Tibial nerve (tissue), 4 donors: ENCODE results near the gene AQP3. TPM values are rescaled to one million over a fixed set of nuclear protein-coding genes. Genes with fewer than 3 reads are reported as not detected.

Experiments used
- DNase-seq, 2 donors: peaks; one replicate each; pipeline ENCODE4 v3.0.0-alpha.2; 2019; ENCODE audit warnings: low spot score in 2 of 2
- H3K27ac ChIP-seq, 4 donors: fragments of 200-600 bp; sonication (generic) in 3 of 4; one replicate each; pipeline ENCODE4 v1.5.1; 2017 to 2019; ENCODE audit warnings: mild to moderate bottlenecking in 1 of 4
- H3K27me3 ChIP-seq, 2 donors: fragments of 200-600 bp; sonication (generic) in 1 of 2; one replicate each; pipeline versions ENCODE4 v1.5.1 to v1.6.0; 2017 to 2019
- H3K36me3 ChIP-seq, 3 donors: fragments of 200-600 bp; sonication (generic); one replicate each; pipeline ENCODE4 v1.5.1; 2018 to 2019
- H3K4me1 ChIP-seq, 4 donors: fragments of 200-600 bp; sonication (generic) in 3 of 4; one replicate each; pipeline ENCODE4 v1.5.1; 2017 to 2019
- H3K4me3 ChIP-seq, 4 donors: fragments of 200-600 bp; sonication (generic) in 3 of 4; one replicate each; pipeline ENCODE4 v1.5.1; 2017 to 2019; ENCODE audit warnings: mild to moderate bottlenecking in 1 of 4, moderate library complexity in 1 of 4
- H3K9me3 ChIP-seq, 4 donors: fragments of 200-600 bp; sonication (generic) in 3 of 4; one replicate each; pipeline ENCODE4 v1.5.1; 2017 to 2019
- EP300 ChIP-seq, 2 donors: sonication (generic); formaldehyde crosslinking; IDR thresholded peaks; one replicate each; pipeline ENCODE4 v1.6.1; 2017; ENCODE audit warnings: antibody characterized with exemption in 2 of 2, mild to moderate bottlenecking in 1 of 2
- POLR2A ChIP-seq, 2 donors: fragments of 450-650 bp; IDR thresholded peaks; one replicate each; pipeline ENCODE4 v1.6.1; 2017; ENCODE audit warnings: antibody characterized with exemption in 2 of 2, mild to moderate bottlenecking in 2 of 2, moderate library complexity in 2 of 2
- WGBS, 2 donors: methylation state at CpG; one replicate each; pipeline ENCODE4 v1.1.5; 2018; 5-methylcytosine and 5-hydroxymethylcytosine counted together
- total RNA-seq, 4 donors: library from RNA; depleted of rRNA; stranded (reverse); fragments of >200 nt; gene quantifications; one replicate each; pipeline ENCODE4 v1.1.0, GENCODE V29; 2016
- TF ChIP-seq, protein P1 (sequence below), 5 experiments: fragments of 200-600 bp in 3 of 5; fragments of 450-650 bp in 2 of 5; sonication (generic) in 3 of 5; IDR thresholded peaks; one replicate each; pipeline ENCODE4 v1.5.1; 2016 to 2019; ENCODE audit warnings: antibody characterized with exemption in 5 of 5, mild to moderate bottlenecking in 3 of 5, moderate library complexity in 2 of 5

The AQP3 gene
- total RNA-seq, 4 donors from 2014 or later: 41.1 to 200 (median 96.8) TPM

DNA sequence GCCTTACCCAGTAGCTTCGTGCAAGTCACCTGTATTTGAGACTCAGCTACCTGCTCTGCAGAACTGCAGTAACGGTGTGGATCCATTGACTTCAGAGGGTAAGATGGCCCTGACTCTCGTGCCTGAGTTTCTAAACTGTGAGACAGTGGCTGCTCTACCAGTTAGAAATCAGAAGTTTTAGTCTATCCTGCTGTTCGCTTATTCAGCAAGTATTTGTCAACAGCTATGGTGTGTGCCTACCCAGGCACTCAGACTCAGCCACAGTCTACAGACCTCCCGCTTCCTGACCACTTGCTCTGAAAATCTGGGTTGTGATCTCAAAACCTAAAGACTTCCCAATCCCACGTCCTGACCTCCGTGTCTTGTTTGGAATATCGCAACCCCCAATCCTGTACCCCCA is 13.5 kb downstream of the AQP3 start:
- H3K27ac ChIP-seq: no peak overlapping the region
- no peak for DNase-seq
- H3K9me3 ChIP-seq: no peaks in the 10 kb centered on the region
- peaks cover 0 to 7% (median 0%) of the 10 kb centered on the region in 4 donors for H3K4me1 ChIP-seq
- H3K27me3 ChIP-seq: no peaks in the 10 kb centered on the region
- no peak for TF ChIP-seq EP300 (IDR thresholded peaks at IDR 0.05)
- TF ChIP-seq, protein P1, sequence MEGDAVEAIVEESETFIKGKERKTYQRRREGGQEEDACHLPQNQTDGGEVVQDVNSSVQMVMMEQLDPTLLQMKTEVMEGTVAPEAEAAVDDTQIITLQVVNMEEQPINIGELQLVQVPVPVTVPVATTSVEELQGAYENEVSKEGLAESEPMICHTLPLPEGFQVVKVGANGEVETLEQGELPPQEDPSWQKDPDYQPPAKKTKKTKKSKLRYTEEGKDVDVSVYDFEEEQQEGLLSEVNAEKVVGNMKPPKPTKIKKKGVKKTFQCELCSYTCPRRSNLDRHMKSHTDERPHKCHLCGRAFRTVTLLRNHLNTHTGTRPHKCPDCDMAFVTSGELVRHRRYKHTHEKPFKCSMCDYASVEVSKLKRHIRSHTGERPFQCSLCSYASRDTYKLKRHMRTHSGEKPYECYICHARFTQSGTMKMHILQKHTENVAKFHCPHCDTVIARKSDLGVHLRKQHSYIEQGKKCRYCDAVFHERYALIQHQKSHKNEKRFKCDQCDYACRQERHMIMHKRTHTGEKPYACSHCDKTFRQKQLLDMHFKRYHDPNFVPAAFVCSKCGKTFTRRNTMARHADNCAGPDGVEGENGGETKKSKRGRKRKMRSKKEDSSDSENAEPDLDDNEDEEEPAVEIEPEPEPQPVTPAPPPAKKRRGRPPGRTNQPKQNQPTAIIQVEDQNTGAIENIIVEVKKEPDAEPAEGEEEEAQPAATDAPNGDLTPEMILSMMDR (IDR thresholded peaks at IDR 0.05): no peak
- TF ChIP-seq POLR2A (IDR thresholded peaks at IDR 0.05): no peak
- H3K36me3 ChIP-seq: no peaks in the 10 kb centered on the region
- WGBS, 2 donors: 87 to 88% methylated on average over 8 of the region's 8 CpGs
- H3K4me3 ChIP-seq: no peak overlapping the region

DNA sequence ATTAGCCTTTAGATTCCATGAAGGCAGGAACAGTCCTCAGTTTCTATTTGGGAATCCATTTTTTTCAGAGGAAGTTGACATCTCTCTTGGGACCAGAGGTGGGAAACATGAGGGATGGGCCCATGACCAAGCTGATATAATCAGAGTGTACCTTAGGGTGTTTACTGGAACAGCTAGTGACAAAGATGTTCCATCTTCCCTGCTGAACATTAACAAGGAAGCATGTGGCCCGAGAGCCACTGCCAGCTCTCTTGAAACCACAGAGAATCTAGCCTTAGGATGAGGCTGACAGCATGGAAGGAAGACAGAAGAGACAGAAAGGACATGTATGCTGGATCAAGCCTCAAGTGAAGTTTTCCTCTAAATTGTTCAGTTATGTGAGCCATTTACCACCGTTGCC is 16.0 kb downstream of the AQP3 start:
- no peak overlapping the region for H3K4me3 ChIP-seq
- 81 to 82% methylated on average over 2 of the region's 2 CpGs for WGBS, 2 donors
- no peaks in the 10 kb centered on the region for H3K27me3 ChIP-seq
- peaks cover 0 to 4% (median 0%) of the 10 kb centered on the region in 4 donors for H3K4me1 ChIP-seq
- H3K27ac ChIP-seq: no peak overlapping the region
- no peaks in the 10 kb centered on the region for H3K9me3 ChIP-seq
- DNase-seq: no peak
- no peaks in the 10 kb centered on the region for H3K36me3 ChIP-seq
- TF ChIP-seq, protein P1 (IDR thresholded peaks at IDR 0.05): no peak
- no peak for TF ChIP-seq EP300 (IDR thresholded peaks at IDR 0.05)
- TF ChIP-seq POLR2A (IDR thresholded peaks at IDR 0.05): no peak

DNA sequence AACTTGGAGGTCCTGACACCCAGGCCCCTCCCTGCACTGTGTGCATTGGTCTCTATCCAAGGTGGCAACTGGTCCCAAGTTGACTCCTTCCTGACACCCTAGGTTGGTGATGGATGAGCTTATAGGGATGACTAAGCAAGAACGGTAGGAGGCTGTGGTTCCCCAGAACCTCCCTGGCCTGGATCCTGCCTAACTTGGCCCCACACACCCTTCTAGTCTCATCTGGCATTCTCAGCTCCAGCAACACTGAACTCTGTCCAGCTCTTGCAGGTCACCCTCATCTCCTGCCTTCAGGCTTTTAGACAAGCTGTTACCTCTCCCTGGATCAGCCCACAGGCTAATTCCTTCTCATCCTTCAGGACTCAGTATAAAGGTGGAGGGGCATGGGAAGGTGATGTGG is 16.5 kb downstream of the AQP3 start:
- no peak for DNase-seq
- Histone ChIP-seq H3K36me3 (no peaks in the 10 kb centered on the region), H3K27me3 (no peaks in the 10 kb centered on the region), H3K9me3 (no peaks in the 10 kb centered on the region), H3K4me3 (no peak overlapping the region), H3K4me1 (no peaks in the 10 kb centered on the region), H3K27ac (no peak overlapping the region)
- TF ChIP-seq EP300 (IDR thresholded peaks at IDR 0.05) (no peak), POLR2A (IDR thresholded peaks at IDR 0.05) (no peak)
- TF ChIP-seq, protein P1 (IDR thresholded peaks at IDR 0.05): no peak
- 45 to 50% methylated on average over 1 of the region's 1 CpG for WGBS, 2 donors

DNA sequence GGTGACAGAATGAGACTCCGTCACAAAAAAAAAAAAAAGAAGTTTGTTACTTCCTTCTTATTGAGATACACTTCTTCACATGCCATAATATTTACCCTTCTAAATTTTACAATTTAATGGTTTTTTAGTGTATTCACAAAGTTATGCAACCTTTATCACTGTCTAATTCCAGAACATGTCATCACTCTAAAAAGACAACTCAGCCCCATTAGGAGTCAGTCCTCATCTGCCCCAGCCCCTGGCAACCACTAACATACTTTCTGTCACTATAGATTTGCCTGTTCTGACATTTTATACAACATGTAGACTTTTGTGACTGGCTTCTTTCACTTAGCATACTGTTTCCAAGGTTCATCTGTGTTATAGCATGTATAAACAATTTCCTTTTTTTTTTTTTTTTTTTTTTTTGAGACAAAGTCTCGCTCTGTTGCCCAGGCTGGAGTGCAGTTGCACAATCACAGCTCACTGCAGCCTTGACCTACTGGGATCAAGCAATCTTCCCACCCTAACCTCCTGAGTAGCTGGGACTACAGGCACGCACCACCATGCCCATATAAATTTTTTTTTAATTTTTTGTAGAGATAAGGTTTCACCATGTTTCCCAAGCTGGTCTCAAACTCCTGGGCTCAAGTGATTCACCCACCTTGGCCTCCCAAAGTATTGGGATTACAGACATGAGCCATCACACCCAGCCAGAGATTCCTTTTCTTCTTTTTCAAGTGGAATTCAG is 18.0 kb downstream of the AQP3 start:
- no peak for DNase-seq
- H3K4me3 ChIP-seq: no peak overlapping the region
- H3K36me3 ChIP-seq: no peaks in the 10 kb centered on the region
- H3K4me1 ChIP-seq: no peaks in the 10 kb centered on the region
- no peaks in the 10 kb centered on the region for H3K27me3 ChIP-seq
- TF ChIP-seq POLR2A (IDR thresholded peaks at IDR 0.05) (no peak), EP300 (IDR thresholded peaks at IDR 0.05) (no peak)
- TF ChIP-seq, protein P1 (IDR thresholded peaks at IDR 0.05): no peak
- WGBS, 2 donors: 82 to 84% methylated on average over 3 of the region's 3 CpGs
- H3K9me3 ChIP-seq: no peaks in the 10 kb centered on the region
- H3K27ac ChIP-seq: no peak overlapping the region

DNA sequence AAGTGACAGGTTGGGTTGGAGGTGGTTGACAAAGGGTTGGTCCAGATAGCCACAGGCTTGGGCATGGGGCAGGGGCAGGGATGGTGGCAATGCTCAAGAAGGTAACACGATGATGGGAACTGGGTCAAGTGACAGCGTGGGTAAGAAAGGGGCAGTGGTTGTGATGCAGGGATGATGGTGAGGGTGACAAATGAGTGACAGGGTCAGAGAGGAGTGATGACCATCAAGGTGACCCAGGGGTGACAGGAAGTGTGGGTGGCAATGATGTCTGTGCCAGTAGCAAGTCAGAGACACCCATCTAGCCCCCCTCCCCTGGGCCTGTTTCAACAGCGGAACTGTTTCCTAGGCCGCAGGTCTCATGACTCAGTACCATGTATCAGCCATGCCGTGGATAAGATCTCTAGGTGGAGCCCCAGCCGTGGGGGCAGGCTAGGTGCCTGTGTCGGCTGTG is 20.5 kb downstream of the AQP3 start:
- no peaks in the 10 kb centered on the region for H3K27me3 ChIP-seq
- TF ChIP-seq, protein P1 (IDR thresholded peaks at IDR 0.05): no peak
- TF ChIP-seq POLR2A (IDR thresholded peaks at IDR 0.05) (no peak), EP300 (IDR thresholded peaks at IDR 0.05) (no peak)
- 85 to 87% methylated on average over 7 of the region's 7 CpGs for WGBS, 2 donors
- no peak overlapping the region for H3K4me3 ChIP-seq
- H3K27ac ChIP-seq: no peak overlapping the region
- no peaks in the 10 kb centered on the region for H3K9me3 ChIP-seq
- no peaks in the 10 kb centered on the region for H3K36me3 ChIP-seq
- no peaks in the 10 kb centered on the region for H3K4me1 ChIP-seq
- DNase-seq: no peak
